IMR-90 (cell line): ENCODE data around the gene CLCA1.

Experiments used
- CHD1 ChIP-seq: IDR thresholded peaks from 2 replicates; pipeline ENCODE4 v1.6.1; 2012; ENCODE audit warnings: low read depth, low read length, improper control_type of control experiment
- POLR2A ChIP-seq: IDR thresholded peaks from 2 replicates; pipeline ENCODE4 v1.6.1; 2012; ENCODE audit warnings: mild to moderate bottlenecking, low read depth, low read length
- RAD21 ChIP-seq: IDR thresholded peaks from 2 replicates; pipeline ENCODE4 v1.6.1; 2012; ENCODE audit warnings: low read length, improper control_type of control experiment
- TF ChIP-seq, protein P1 (sequence below): conservative IDR thresholded peaks from 2 replicates; pipeline ENCODE4 v1.5.1; 2012; ENCODE audit warnings: mild to moderate bottlenecking, low read depth, low read length, improper control_type of control experiment
- TF ChIP-seq, protein P2 (sequence below): fragments of 150-350 bp; IDR thresholded peaks from 2 replicates; pipeline ENCODE4 v1.6.1; 2017; ENCODE audit warnings: mild to moderate bottlenecking, antibody characterized with exemption, low read length, low read depth

DNA sequence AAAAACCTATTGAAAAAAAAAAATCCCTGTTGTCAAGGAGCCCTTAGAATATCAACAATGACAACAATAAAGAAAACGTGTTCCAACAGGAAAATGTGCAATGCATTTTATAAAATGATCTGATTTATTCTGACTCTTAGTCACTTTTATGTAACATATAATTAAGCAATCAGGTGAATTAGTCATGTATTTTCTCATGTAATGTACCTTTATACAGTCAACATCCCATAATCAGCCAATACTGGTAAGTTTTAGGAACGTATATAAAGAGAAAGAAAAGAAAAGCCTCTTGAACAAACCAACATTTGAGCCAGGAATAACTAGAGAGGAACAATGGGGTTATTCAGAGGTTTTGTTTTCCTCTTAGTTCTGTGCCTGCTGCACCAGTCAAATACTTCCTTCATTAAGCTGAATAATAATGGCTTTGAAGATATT is 78.1 kb downstream of the CLCA1 start, which contains the start of gene CLCA4:
- TF ChIP-seq, protein P1, sequence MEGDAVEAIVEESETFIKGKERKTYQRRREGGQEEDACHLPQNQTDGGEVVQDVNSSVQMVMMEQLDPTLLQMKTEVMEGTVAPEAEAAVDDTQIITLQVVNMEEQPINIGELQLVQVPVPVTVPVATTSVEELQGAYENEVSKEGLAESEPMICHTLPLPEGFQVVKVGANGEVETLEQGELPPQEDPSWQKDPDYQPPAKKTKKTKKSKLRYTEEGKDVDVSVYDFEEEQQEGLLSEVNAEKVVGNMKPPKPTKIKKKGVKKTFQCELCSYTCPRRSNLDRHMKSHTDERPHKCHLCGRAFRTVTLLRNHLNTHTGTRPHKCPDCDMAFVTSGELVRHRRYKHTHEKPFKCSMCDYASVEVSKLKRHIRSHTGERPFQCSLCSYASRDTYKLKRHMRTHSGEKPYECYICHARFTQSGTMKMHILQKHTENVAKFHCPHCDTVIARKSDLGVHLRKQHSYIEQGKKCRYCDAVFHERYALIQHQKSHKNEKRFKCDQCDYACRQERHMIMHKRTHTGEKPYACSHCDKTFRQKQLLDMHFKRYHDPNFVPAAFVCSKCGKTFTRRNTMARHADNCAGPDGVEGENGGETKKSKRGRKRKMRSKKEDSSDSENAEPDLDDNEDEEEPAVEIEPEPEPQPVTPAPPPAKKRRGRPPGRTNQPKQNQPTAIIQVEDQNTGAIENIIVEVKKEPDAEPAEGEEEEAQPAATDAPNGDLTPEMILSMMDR = no peak
- TF ChIP-seq RAD21 (no peak), POLR2A (no peak), CHD1 (no peak)
- TF ChIP-seq, protein P2, sequence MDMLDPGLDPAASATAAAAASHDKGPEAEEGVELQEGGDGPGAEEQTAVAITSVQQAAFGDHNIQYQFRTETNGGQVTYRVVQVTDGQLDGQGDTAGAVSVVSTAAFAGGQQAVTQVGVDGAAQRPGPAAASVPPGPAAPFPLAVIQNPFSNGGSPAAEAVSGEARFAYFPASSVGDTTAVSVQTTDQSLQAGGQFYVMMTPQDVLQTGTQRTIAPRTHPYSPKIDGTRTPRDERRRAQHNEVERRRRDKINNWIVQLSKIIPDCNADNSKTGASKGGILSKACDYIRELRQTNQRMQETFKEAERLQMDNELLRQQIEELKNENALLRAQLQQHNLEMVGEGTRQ = no peak
